ENCODE data around the gene CD22.
"Not testable (repeated sequence)": the region's sequence is repeated elsewhere in the genome, so short reads cannot be mapped to it uniquely, and the experiment has no call there.

The CD22 gene

DNA sequence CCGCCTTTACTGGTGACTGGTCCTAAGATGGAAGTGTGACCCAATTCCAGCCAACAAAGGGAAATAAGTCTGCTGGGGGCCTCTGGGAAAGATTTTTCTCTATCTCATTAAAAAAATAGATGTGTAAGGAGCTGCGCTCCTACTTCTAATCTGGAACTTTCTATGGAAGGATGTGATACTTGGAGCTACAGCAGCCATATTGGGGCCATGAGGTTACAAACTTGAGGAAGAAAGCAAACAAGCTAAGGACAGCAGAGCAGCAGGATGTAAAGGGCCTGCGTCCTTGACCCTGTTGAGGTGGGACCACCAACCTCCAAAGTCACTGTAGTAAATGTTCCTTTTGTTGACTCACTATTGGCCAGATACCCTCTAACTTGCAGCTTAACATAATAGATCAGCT, 49.4 kb downstream of the CD22 start:
- H3K27ac ChIP-seq: no peak overlapping the region
- TF ChIP-seq ZFX (IDR thresholded peaks at IDR 0.05) (no peak), CTCF (conservative IDR thresholded peaks at IDR 0.05) (no peak)

DNA sequence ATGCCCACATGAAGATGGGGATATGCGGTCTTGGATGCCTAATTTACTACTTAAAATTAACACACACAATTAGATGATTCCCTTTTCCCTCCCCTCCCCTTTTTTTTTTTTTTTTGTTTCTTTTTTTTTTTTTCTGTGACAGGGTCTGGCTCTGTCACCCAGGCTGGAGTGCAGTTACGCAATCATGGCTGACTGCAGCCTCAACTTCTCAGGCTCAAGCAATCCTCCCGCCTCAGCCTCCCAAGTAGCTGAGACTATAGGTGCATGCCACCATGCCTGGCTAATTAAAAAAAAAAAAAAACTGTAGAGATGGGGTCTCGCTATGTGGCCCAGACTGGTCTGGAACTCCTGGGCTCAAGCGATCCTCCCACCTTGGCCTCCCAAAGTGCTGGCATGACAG, 50.6 kb downstream of the CD22 start:
- not testable (repeated sequence) for H3K27ac ChIP-seq

GRCh38 chr19:35379992-35380391, 51.0 kb downstream of the CD22 start:
- no peak for TF ChIP-seq ZFX (IDR thresholded peaks at IDR 0.05)
- no peak for TF ChIP-seq CTCF (conservative IDR thresholded peaks at IDR 0.05)
- H3K27ac ChIP-seq: no peak overlapping the region

GRCh38 chr19:35380450-35381124, 51.6 kb downstream of the CD22 start:
- TF ChIP-seq CTCF (conservative IDR thresholded peaks at IDR 0.05): no peak

DNA sequence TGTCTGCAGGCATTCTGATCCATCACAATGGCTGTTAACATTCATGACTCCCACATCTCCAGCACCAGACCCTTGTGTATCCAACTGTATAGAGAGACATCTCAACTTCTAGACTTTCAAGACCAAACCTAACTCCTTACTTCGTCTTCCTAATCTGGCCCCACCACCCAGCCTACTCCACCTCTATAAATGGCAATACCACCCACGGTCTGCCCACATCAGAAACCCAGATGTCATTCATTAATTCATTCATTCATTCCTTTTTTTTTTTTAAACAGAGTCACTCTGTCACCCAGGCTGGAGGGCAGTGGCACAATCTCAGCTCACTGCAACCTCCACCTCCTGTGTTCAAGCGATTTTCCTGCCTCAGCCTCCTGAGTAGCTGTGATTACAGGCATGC, 52.3 kb downstream of the CD22 start:
- TF ChIP-seq CTCF (conservative IDR thresholded peaks at IDR 0.05) (no peak), ZFX (IDR thresholded peaks at IDR 0.05) (no peak)
- H3K27ac ChIP-seq: no peak overlapping the region

More at GRCh38 chr19:35380450-35381124, 51.6 kb downstream of the CD22 start:
- no peak overlapping the region for H3K27ac ChIP-seq

DNA sequence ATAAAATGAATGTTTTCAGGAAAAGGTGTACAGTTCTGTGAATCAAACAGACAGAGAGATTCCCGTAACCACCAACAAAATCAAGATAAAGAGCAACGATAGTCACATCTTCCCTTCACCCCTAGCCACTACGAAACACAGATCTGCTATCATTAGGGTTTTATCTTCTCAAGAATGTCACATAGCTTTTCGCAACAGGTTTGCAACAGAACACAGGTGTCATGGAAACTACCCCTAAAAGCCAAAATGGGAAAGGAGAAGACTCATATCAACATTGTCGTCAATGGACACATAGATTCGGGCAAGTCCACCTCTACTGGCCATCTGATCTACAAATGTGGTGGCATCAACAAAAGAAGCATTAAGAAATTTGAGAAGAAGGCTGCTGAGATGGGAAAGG, 52.9 kb downstream of the CD22 start:
- TF ChIP-seq CTCF (conservative IDR thresholded peaks at IDR 0.05): no peak
- TF ChIP-seq ZFX (IDR thresholded peaks at IDR 0.05): no peak
- H3K27ac ChIP-seq: no peak overlapping the region

DNA sequence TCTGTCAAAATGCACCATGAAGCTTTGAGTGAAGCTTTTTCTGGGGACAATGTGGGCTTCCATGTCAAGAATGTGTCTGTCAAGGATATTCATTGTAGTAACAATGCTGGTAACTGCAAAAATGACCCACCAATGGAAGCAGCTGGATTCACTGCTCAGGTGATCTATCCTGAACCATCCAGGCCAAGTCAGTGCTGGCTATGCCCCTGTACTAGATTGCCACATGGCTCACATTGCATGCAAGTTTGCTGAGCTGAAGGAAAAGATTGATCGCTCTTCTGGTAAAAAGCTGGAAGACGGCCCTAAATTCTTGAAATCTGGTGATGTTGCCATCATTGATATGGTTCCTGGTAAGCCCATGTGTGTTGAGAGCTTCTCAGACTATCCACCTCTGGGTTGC, 54.5 kb downstream of the CD22 start:
- H3K27ac ChIP-seq: no peak overlapping the region
- TF ChIP-seq CTCF (conservative IDR thresholded peaks at IDR 0.05): no peak
- TF ChIP-seq ZFX (IDR thresholded peaks at IDR 0.05): no peak

Measured in C4-2B (cell line).